Heart right ventricle (tissue), 16 donors: ENCODE measurements around the gene NEO1. TPM values are rescaled to one million over a fixed set of nuclear protein-coding genes. Genes with fewer than 3 reads are reported as not detected.

ENCODE experiments used
- ATAC-seq, 8 donors: fragments of 200-7000 bp; cut with Tn5 transposase; one replicate each; pipeline ENCODE4 v1.9.1; 2020; ENCODE audit warnings: mild to moderate bottlenecking in 8 of 8, moderate library complexity in 8 of 8, moderate number of reproducible peaks in 1 of 8
- DNase-seq, 2 donors: peaks; one replicate each; pipeline ENCODE4 v3.0.0-alpha.2; 2020
- H3K27ac ChIP-seq, 10 donors: fragments of 200-600 bp; sonication (generic) in 2 of 10; one replicate each; pipeline versions ENCODE4 v1.5.0 to v1.8.0; 2020 to 2022; ENCODE audit warnings: mild to moderate bottlenecking in 3 of 10
- H3K27me3 ChIP-seq, 7 donors: fragments of 200-600 bp; one replicate each; pipeline ENCODE4 v1.8.0; 2021 to 2022; ENCODE audit warnings: mild to moderate bottlenecking in 2 of 7
- H3K36me3 ChIP-seq, 9 donors: fragments of 200-600 bp; sonication (generic) in 1 of 9; one replicate each; pipeline versions ENCODE4 v1.5.0 to v1.8.0; 2020 to 2022; ENCODE audit warnings: mild to moderate bottlenecking in 2 of 9
- H3K4me1 ChIP-seq, 9 donors: fragments of 200-600 bp; sonication (generic) in 1 of 9; one replicate each; pipeline versions ENCODE4 v1.5.0 to v1.8.0; 2020 to 2022; ENCODE audit warnings: mild to moderate bottlenecking in 4 of 9
- H3K4me3 ChIP-seq, 10 donors: fragments of 200-600 bp; sonication (generic) in 2 of 10; one replicate each; pipeline versions ENCODE4 v1.5.0 to v1.8.0; 2020 to 2022; ENCODE audit warnings: mild to moderate bottlenecking in 7 of 10, moderate library complexity in 2 of 10
- H3K9me3 ChIP-seq, 11 donors: fragments of 200-600 bp in 10 of 11; sonication (generic) in 2 of 11; one replicate each; pipeline versions ENCODE4 v1.5.0 to v1.8.0; 2013 to 2022; ENCODE audit warnings: mild to moderate bottlenecking in 2 of 11, control low read depth in 1 of 11, moderate library complexity in 1 of 11
- CTCF ChIP-seq, 9 donors: fragments of 200-600 bp; sonication (generic) in 2 of 9; IDR thresholded peaks; one replicate each; pipeline versions ENCODE4 v1.5.0 to v1.8.0; 2021 to 2022; ENCODE audit warnings: antibody characterized with exemption in 9 of 9, mild to moderate bottlenecking in 5 of 9, moderate library complexity in 1 of 9
- WGBS, 2 donors: extraction: QIAGEN DNeasy Blood & Tissue Kit; methylation state at CpG; one replicate each; pipeline ENCODE4 v1.1.7; 2013; ENCODE audit warnings: inconsistent platforms in 1 of 2; 5-methylcytosine and 5-hydroxymethylcytosine counted together
- intact Hi-C, 10 donors: fragments of 100-400 bp; cut with DNase I; formaldehyde crosslinking; loops; one replicate each; pipeline versions ENCODE4 v1.11.1 to v1.14.2; 2022
- polyA plus RNA-seq, 2 donors: library from polyadenylated mRNA; stranded (reverse); fragments of 200-250 nt; gene quantifications; one replicate each; pipeline ENCODE4 v1.2.3, GENCODE V29; 2013
- total RNA-seq, 10 donors: library from RNA; stranded (reverse); fragmentation: NEBNext Ultra II Directional in 3 of 10; extraction: Animal tissue kit (Norgen Biotek cat#: 25700) in 3 of 10; gene quantifications; one replicate each; pipeline versions ENCODE4 v1.2.1 to v1.2.4, GENCODE V29; 2021 to 2023
- donor health status: Arrhythmogenic right ventricular cardiomyopathy.
- donor health status: ischemic (EF 13 %, LVEDD 7.1; RV severe dilation, severe dysfunction).
- donor health status: healthy with polysubstance abuse.
- donor health status: DM: no; HTN: yes; CAD: no.
- donor health status: DM: no; HTN: no; CAD: no.
- donor health status: ischemic (EF 25% LVEDD 6.9; RV normal size, moderate dysfunction).
- donor health status: ischemic (EF 25% LVEDD 5.7; RV mildly dilated, moderate dysfunction).
- donor health status: healthy.
- donor health status: DM: yes; HTN: yes; CAD: no.
- donor health status: Ischemic cardiomyopathy.
- donor health status: ischemic (EF 35%, LVEDD 5.7; RV mildly dilated, moderate dysfunction).
- donor health status: nonischemic (EF 11% LVEDD 7.7; RV severe dilation, severe dysfunction).
- donor health status: DM: yes; HTN: yes; CAD: no.
- donor health status: PGD.
- donor health status: ischemic (EF 29% LVEDD 5.4; RV normal size, mild dysfunction).
- donor health status: nonischemic (EF 23%, LVEDD 6.1; RV moderate dilation, normal function).

The NEO1 gene
- total and polyA plus RNA-seq, 12 donors = 3.4 to 16.9 (median 11.6) TPM

- no peak overlapping the region for H3K4me3 ChIP-seq
- H3K9me3 ChIP-seq = no peaks in the 10 kb centered on the region
- ATAC-seq = no peak
- no peak for DNase-seq
- H3K36me3 ChIP-seq = no peaks in the 10 kb centered on the region
- WGBS, 2 donors = 64 to 71% methylated on average over 9 of the region's 9 CpGs
- no peak for TF ChIP-seq CTCF (IDR thresholded peaks at IDR 0.05)
- intact Hi-C loops = no loop called here
- H3K4me1 ChIP-seq = peaks cover 0 to 23% (median 8%) of the 10 kb centered on the region in 9 donors
- H3K27me3 ChIP-seq = no peaks in the 10 kb centered on the region
- no peak overlapping the region for H3K27ac ChIP-seq
These were observed 282.8 kb downstream of the NEO1 start for GRCh38 chr15:73335026-73335425.

GRCh38 chr15:73335471-73335870 is 283.2 kb downstream of the NEO1 start:
- WGBS, 2 donors = 64 to 75% methylated on average over 5 of the region's 5 CpGs
- ATAC-seq = no peak

GRCh38 chr15:73336756-73337155 is 284.5 kb downstream of the NEO1 start:
- H3K9me3 ChIP-seq = no peaks in the 10 kb centered on the region
- H3K27me3 ChIP-seq = no peaks in the 10 kb centered on the region
- no peak overlapping the region for H3K27ac ChIP-seq
- intact Hi-C loops = no loop called here
- H3K4me1 ChIP-seq = peaks cover 0 to 14% (median 2%) of the 10 kb centered on the region in 9 donors
- TF ChIP-seq CTCF (IDR thresholded peaks at IDR 0.05) = no peak
- WGBS, 2 donors = 85 to 86% methylated on average over 7 of the region's 7 CpGs
- H3K36me3 ChIP-seq = no peaks in the 10 kb centered on the region
- ATAC-seq (no peak), DNase-seq (no peak)
- no peak overlapping the region for H3K4me3 ChIP-seq

More at GRCh38 chr15:73335471-73335870, 283.2 kb downstream of the NEO1 start:
- Histone ChIP-seq H3K27ac (no peak overlapping the region), H3K4me3 (no peak overlapping the region), H3K4me1 (peaks cover 0 to 18% (median 6%) of the 10 kb centered on the region in 9 donors), H3K9me3 (no peaks in the 10 kb centered on the region), H3K36me3 (no peaks in the 10 kb centered on the region), H3K27me3 (no peaks in the 10 kb centered on the region)
- no peak for DNase-seq
- TF ChIP-seq CTCF (IDR thresholded peaks at IDR 0.05) = no peak
- intact Hi-C loops = no loop called here

GRCh38 chr15:73337187-73337586 is 284.9 kb downstream of the NEO1 start:
- H3K27me3 ChIP-seq = no peaks in the 10 kb centered on the region
- intact Hi-C loops = no loop called here
- no peak overlapping the region for H3K4me3 ChIP-seq
- WGBS, 2 donors = 82 to 84% methylated on average over 8 of the region's 8 CpGs
- TF ChIP-seq CTCF (IDR thresholded peaks at IDR 0.05) = no peak
- no peaks in the 10 kb centered on the region for H3K9me3 ChIP-seq
- no peaks in the 10 kb centered on the region for H3K36me3 ChIP-seq
- ATAC-seq (no peak), DNase-seq (no peak)
- H3K4me1 ChIP-seq = peaks cover 0 to 18% (median 5%) of the 10 kb centered on the region in 9 donors
- no peak overlapping the region for H3K27ac ChIP-seq
